Right lobe of liver (tissue), 6 donors: ENCODE measurements around the gene PPIL1. TPM values are rescaled to one million over a fixed set of nuclear protein-coding genes. Genes with fewer than 3 reads are reported as not detected.
"Not testable (repeated sequence)": the region's sequence is repeated elsewhere in the genome, so short reads cannot be mapped to it uniquely, and the experiment has no call there.

ENCODE experiments used
- ATAC-seq, 4 donors: fragments of 200-7000 bp; cut with Tn5 transposase; one replicate each; pipeline ENCODE4 v1.9.1; 2020; ENCODE audit warnings: mild to moderate bottlenecking in 4 of 4, moderate library complexity in 4 of 4
- DNase-seq, 3 donors: peaks; one replicate each; pipeline ENCODE4 v3.0.0-alpha.2; 2020
- H3K27ac ChIP-seq, 3 donors: fragments of 200-600 bp; one replicate each; pipeline ENCODE4 v1.8.0; 2022
- H3K27me3 ChIP-seq, 2 donors: fragments of 200-600 bp; one replicate each; pipeline ENCODE4 v1.8.0; 2022
- H3K36me3 ChIP-seq, 4 donors: fragments of 200-600 bp; sonication (generic) in 1 of 4; one replicate each; pipeline versions ENCODE4 v1.5.1 to v1.8.0; 2017 to 2022; ENCODE audit warnings: control low read depth in 1 of 4
- H3K4me1 ChIP-seq, 4 donors: fragments of 200-600 bp; sonication (generic) in 1 of 4; one replicate each; pipeline versions ENCODE4 v1.5.1 to v1.8.0; 2017 to 2022; ENCODE audit warnings: control low read depth in 1 of 4
- H3K4me3 ChIP-seq, 3 donors: fragments of 200-600 bp; one replicate each; pipeline ENCODE4 v1.8.0; 2022
- H3K9me3 ChIP-seq, 4 donors: fragments of 200-600 bp; sonication (generic) in 1 of 4; one replicate each; pipeline versions ENCODE4 v1.5.1 to v1.8.0; 2017 to 2022; ENCODE audit warnings: control low read depth in 1 of 4
- CTCF ChIP-seq, 4 donors: fragments of 200-600 bp in 3 of 4; fragments of 450-650 bp in 1 of 4; IDR thresholded peaks; one replicate each; pipeline versions ENCODE4 v1.5.1 to v1.8.0; 2016 to 2022; ENCODE audit warnings: antibody characterized with exemption in 4 of 4, mild to moderate bottlenecking in 2 of 4
- POLR2A ChIP-seq: fragments of 450-650 bp; IDR thresholded peaks from one replicate; pipeline ENCODE4 v1.6.1; 2017; ENCODE audit warnings: antibody characterized with exemption, mild to moderate bottlenecking
- WGBS: methylation state at CpG from one replicate; pipeline ENCODE4 v1.1.6; 2018; ENCODE audit warnings: low coverage, low lambda C conversion rate; ENCODE audit not compliant: insufficient coverage; ENCODE audit errors: missing lambda C conversion rate; 5-methylcytosine and 5-hydroxymethylcytosine counted together
- intact Hi-C, 2 donors: fragments of 100-400 bp; cut with DNase I; formaldehyde crosslinking; loops; one replicate each; pipeline versions ENCODE4 v1.11.2 to v1.14.1; 2022
- total RNA-seq, 6 experiments: library from RNA; depleted of rRNA in 2 of 6; stranded (reverse); fragments of >200 nt in 2 of 6; fragmentation: NEBNext Ultra II Directional in 3 of 6; extraction: Animal tissue kit (Norgen Biotek cat#: 25700) in 3 of 6; gene quantifications; one replicate each; pipeline versions ENCODE4 v1.1.0 to v1.2.4, GENCODE V29; 2016 to 2023
- donor health status: DM: no; HTN: yes; CAD: no.
- donor health status: DM: no; HTN: no; CAD: no.
- donor health status: DM: no; HTN: no; CAD: no.
- donor health status: DM: no; HTN: yes; CAD: no.
- donor health status: DM: no; HTN: yes; CAD: no.

Gene PPIL1
- total RNA-seq, 6 experiments from 2014 or later, result 11.2 to 29.2 (median 16.5) TPM

- no peaks in the 10 kb centered on the region for H3K4me1 ChIP-seq
- no peaks in the 10 kb centered on the region for H3K27me3 ChIP-seq
- no peak for DNase-seq
- no peak for TF ChIP-seq CTCF (IDR thresholded peaks at IDR 0.05)
- TF ChIP-seq POLR2A, result no peak
- no peaks in the 10 kb centered on the region for H3K9me3 ChIP-seq
- H3K4me3 ChIP-seq, result no peak overlapping the region
- H3K27ac ChIP-seq, result no peak overlapping the region
- no peak for ATAC-seq
- 86% methylated on average over 3 of the region's 3 CpGs for WGBS
- H3K36me3 ChIP-seq, result no peaks in the 10 kb centered on the region
- intact Hi-C loops, result no loop called here
These were observed 56.8 kb downstream of the PPIL1 start for GRCh38 chr6:36817847-36818246.

- no peak for ATAC-seq
- Histone ChIP-seq H3K4me3 (no peak overlapping the region), H3K27me3 (no peaks in the 10 kb centered on the region), H3K27ac (no peak overlapping the region), H3K36me3 (no peaks in the 10 kb centered on the region), H3K9me3 (no peaks in the 10 kb centered on the region), H3K4me1 (no peaks in the 10 kb centered on the region)
- 92% methylated on average over 4 of the region's 9 CpGs for WGBS
- intact Hi-C loops, result no loop called here
- no peak for DNase-seq
- TF ChIP-seq CTCF (IDR thresholded peaks at IDR 0.05), result no peak
- TF ChIP-seq POLR2A, result no peak
These were observed 57.3 kb downstream of the PPIL1 start for GRCh38 chr6:36817176-36817817.

GRCh38 chr6:36815962-36816735 is 58.5 kb downstream of the PPIL1 start:
- Histone ChIP-seq H3K4me1 (no peaks in the 10 kb centered on the region), H3K27me3 (no peaks in the 10 kb centered on the region), H3K4me3 (no peak overlapping the region), H3K36me3 (no peaks in the 10 kb centered on the region), H3K9me3 (no peaks in the 10 kb centered on the region), H3K27ac (no peak overlapping the region)
- ATAC-seq (peak in 2 of 4 donors; percentile 31 to 44), DNase-seq (no peak)
- WGBS, result 59% methylated on average over 3 of the region's 7 CpGs
- TF ChIP-seq POLR2A, result no peak
- intact Hi-C loops, result no loop called here

- H3K4me3 ChIP-seq, result no peak overlapping the region
- ATAC-seq, result no peak
- WGBS, result 81% methylated on average over 7 of the region's 7 CpGs
- no peak overlapping the region for H3K27ac ChIP-seq
- no peaks in the 10 kb centered on the region for H3K36me3 ChIP-seq
- no peaks in the 10 kb centered on the region for H3K4me1 ChIP-seq
- TF ChIP-seq CTCF (IDR thresholded peaks at IDR 0.05), result no peak
- no peak for TF ChIP-seq POLR2A
- intact Hi-C loops, result no loop called here
- no peak for DNase-seq
- H3K9me3 ChIP-seq, result no peaks in the 10 kb centered on the region
- no peaks in the 10 kb centered on the region for H3K27me3 ChIP-seq
These were observed 60.4 kb downstream of the PPIL1 start for GRCh38 chr6:36814249-36814648.

- no peaks in the 10 kb centered on the region for H3K27me3 ChIP-seq
- H3K4me3 ChIP-seq, result no peak overlapping the region
- TF ChIP-seq POLR2A, result no peak
- no peak for TF ChIP-seq CTCF (IDR thresholded peaks at IDR 0.05)
- H3K27ac ChIP-seq, result no peak overlapping the region
- ATAC-seq, result no peak
- no peaks in the 10 kb centered on the region for H3K9me3 ChIP-seq
- H3K36me3 ChIP-seq, result no peaks in the 10 kb centered on the region
- DNase-seq, result no peak
- intact Hi-C loops, result no loop called here
- H3K4me1 ChIP-seq, result no peaks in the 10 kb centered on the region
- 67% methylated on average over 3 of the region's 3 CpGs for WGBS
These were observed 61.1 kb downstream of the PPIL1 start for GRCh38 chr6:36813526-36813925.

- intact Hi-C loops, H3K27me3 ChIP-seq, H3K27ac ChIP-seq, H3K4me3 ChIP-seq, H3K9me3 ChIP-seq, H3K36me3 ChIP-seq, DNase-seq, H3K4me1 ChIP-seq, ATAC-seq: not testable (repeated sequence)
- WGBS, result 88% methylated on average over 1 of the region's 3 CpGs
These were observed 61.6 kb downstream of the PPIL1 start for GRCh38 chr6:36813047-36813446.
